ENCODE results near the gene STIMATE.

DNA sequence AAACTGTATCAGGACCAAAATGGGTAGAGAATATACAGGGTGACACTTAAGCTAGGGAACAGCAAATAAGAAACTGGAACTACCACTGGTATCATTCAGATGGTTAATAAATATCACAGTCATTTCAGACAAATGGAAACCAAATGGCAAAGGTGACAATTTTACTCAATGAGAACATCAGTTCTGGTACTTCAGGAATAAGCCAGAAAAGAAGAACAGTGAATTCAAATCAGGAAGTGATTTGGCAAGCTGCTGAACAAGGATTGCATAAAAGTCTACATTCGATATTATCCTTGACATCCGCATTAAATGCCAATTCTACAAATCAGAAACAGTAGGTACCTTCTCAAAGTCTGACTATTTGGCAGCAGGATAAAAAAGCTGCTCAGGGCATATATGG is 23.5 kb upstream of the STIMATE start:
- TF ChIP-seq CTCF (IDR thresholded peaks at IDR 0.05; ENCODE audit: low read depth, low read length, poor library complexity, severe bottlenecking) (no peak), EZH2phosphoT487 (IDR thresholded peaks at IDR 0.05; ENCODE audit: borderline replicate concordance, low read length) (no peak)
